Ascending aorta (tissue), 2 donors: ENCODE results near the gene UCHL5. TPM values are rescaled to one million over a fixed set of nuclear protein-coding genes. Genes with fewer than 3 reads are reported as not detected.
"Not testable (repeated sequence)": the region's sequence is repeated elsewhere in the genome, so short reads cannot be mapped to it uniquely, and the experiment has no call there.

Source experiments
- DNase-seq, 2 donors: peaks; one replicate each; pipeline ENCODE4 v3.0.0-alpha.2; 2019; ENCODE audit warnings: low spot score in 2 of 2
- H3K27ac ChIP-seq, 2 donors: fragments of 200-600 bp; sonication (generic); one replicate each; pipeline ENCODE4 v1.5.1; 2016 to 2017; ENCODE audit warnings: mild to moderate bottlenecking in 1 of 2
- H3K27me3 ChIP-seq: fragments of 200-600 bp; sonication (generic); one replicate; pipeline ENCODE4 v1.5.1; 2017
- H3K36me3 ChIP-seq, 2 donors: fragments of 200-600 bp; sonication (generic); one replicate each; pipeline ENCODE4 v1.5.1; 2016
- H3K4me1 ChIP-seq, 2 donors: fragments of 200-600 bp; sonication (generic); one replicate each; pipeline ENCODE4 v1.5.1; 2016 to 2017; ENCODE audit warnings: mild to moderate bottlenecking in 1 of 2
- H3K4me3 ChIP-seq, 2 donors: fragments of 200-600 bp; sonication (generic); one replicate each; pipeline ENCODE4 v1.5.1; 2016 to 2017; ENCODE audit warnings: mild to moderate bottlenecking in 1 of 2
- H3K9me3 ChIP-seq, 2 donors: fragments of 200-600 bp; sonication (generic); one replicate each; pipeline ENCODE4 v1.5.1; 2016
- intact Hi-C: fragments of 100-400 bp; cut with DNase I; formaldehyde crosslinking; loops from one replicate; pipeline ENCODE4 v1.15.1; 2023
- total RNA-seq: library from RNA; depleted of rRNA; stranded (reverse); fragments of >200 nt; gene quantifications from one replicate; pipeline ENCODE4 v1.1.0, GENCODE V29; 2016
- TF ChIP-seq, protein P1 (sequence below), 3 experiments: fragments of 200-600 bp in 2 of 3; fragments of 450-650 bp in 1 of 3; sonication (generic) in 2 of 3; IDR thresholded peaks; one replicate each; pipeline ENCODE4 v1.5.1; 2016 to 2019; ENCODE audit warnings: antibody characterized with exemption in 3 of 3, mild to moderate bottlenecking in 1 of 3, moderate library complexity in 1 of 3

The UCHL5 gene
- total RNA-seq, 1 donor from 2014 or later, result 4.2 TPM

DNA sequence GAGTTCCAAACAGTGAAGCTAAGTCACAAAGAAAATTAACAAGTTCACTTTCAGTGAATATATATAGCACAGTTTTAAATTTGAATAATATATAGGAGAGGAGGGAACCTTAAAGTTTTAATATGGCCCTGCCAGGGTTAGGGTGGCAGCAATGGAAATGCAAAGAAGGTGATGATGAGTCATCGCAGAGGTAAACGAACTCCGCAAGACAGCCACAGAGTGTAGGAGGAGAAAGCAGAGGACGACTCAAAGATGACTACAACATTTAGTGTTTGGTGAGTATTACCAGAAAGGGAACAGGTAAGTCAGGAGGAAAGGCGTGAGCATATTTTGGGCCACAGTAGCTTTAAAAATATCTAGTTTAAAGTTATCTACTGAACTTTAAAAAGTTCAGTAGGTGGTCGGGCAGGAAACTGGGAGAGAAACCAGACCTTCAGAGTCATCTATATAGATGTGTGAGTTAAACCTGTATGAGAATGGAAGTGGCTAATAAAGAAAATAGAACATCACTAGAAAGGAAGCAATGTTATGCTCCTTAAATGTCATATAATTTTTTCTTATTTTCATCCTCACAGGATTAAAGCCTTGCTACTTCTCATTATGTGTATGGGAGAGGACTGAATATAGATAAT lies 75.7 kb downstream of the UCHL5 start:
- no peaks in the 10 kb centered on the region for H3K9me3 ChIP-seq
- intact Hi-C loops, result no loop called here
- H3K36me3 ChIP-seq, result no peaks in the 10 kb centered on the region
- no peak overlapping the region for H3K27ac ChIP-seq
- no peak for DNase-seq
- no peaks in the 10 kb centered on the region for H3K27me3 ChIP-seq
- H3K4me3 ChIP-seq, result no peak overlapping the region
- TF ChIP-seq, protein P1, sequence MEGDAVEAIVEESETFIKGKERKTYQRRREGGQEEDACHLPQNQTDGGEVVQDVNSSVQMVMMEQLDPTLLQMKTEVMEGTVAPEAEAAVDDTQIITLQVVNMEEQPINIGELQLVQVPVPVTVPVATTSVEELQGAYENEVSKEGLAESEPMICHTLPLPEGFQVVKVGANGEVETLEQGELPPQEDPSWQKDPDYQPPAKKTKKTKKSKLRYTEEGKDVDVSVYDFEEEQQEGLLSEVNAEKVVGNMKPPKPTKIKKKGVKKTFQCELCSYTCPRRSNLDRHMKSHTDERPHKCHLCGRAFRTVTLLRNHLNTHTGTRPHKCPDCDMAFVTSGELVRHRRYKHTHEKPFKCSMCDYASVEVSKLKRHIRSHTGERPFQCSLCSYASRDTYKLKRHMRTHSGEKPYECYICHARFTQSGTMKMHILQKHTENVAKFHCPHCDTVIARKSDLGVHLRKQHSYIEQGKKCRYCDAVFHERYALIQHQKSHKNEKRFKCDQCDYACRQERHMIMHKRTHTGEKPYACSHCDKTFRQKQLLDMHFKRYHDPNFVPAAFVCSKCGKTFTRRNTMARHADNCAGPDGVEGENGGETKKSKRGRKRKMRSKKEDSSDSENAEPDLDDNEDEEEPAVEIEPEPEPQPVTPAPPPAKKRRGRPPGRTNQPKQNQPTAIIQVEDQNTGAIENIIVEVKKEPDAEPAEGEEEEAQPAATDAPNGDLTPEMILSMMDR (IDR thresholded peaks at IDR 0.05), result no peak
- no peaks in the 10 kb centered on the region for H3K4me1 ChIP-seq

DNA sequence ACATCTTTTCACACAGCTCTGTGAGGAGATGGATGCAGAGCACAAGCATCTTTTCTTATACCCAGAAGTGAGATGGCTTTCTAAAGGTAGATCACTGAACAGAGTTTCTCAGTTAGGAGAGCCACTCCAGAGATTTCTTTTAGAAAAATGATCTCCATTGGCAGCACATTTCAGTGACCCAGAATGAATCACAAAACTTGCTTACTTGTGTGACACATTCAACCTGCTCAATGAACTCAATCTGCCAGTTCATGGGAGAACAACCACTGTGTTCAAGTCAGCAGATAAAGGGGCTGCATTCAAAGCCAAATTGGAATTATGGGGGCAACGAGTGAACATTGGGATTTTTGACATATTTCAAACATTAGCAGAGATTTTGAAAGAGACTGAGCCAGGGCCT lies 78.3 kb downstream of the UCHL5 start:
- no peak overlapping the region for H3K27ac ChIP-seq
- H3K27me3 ChIP-seq, result no peaks in the 10 kb centered on the region
- no peak overlapping the region for H3K4me3 ChIP-seq
- intact Hi-C loops, result no loop called here
- no peak for DNase-seq
- H3K9me3 ChIP-seq, result no peaks in the 10 kb centered on the region
- TF ChIP-seq, protein P1 (IDR thresholded peaks at IDR 0.05), result no peak
- no peaks in the 10 kb centered on the region for H3K36me3 ChIP-seq
- H3K4me1 ChIP-seq, result no peaks in the 10 kb centered on the region

DNA sequence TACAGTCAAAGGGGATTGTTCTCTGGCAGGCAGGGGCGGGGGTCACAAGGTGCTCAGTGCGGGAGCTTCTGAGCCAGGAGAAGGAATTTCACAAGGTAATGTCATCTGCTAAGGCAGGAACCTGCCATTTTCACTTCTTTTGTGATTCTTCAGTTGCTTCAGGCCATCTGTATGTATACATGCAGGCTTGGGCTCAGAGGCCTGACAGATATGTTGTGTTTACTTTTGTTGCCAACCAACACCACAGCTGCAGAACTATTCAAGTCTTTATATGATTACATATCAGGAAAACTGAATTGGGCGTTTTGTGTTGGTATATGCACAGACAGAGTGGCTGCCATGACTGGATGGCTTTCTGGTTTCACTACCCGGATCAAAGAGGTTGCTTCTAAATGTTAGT lies 78.8 kb downstream of the UCHL5 start:
- H3K4me3 ChIP-seq, H3K27ac ChIP-seq, H3K27me3 ChIP-seq, intact Hi-C loops, DNase-seq, H3K36me3 ChIP-seq, H3K9me3 ChIP-seq, H3K4me1 ChIP-seq: not testable (repeated sequence)

DNA sequence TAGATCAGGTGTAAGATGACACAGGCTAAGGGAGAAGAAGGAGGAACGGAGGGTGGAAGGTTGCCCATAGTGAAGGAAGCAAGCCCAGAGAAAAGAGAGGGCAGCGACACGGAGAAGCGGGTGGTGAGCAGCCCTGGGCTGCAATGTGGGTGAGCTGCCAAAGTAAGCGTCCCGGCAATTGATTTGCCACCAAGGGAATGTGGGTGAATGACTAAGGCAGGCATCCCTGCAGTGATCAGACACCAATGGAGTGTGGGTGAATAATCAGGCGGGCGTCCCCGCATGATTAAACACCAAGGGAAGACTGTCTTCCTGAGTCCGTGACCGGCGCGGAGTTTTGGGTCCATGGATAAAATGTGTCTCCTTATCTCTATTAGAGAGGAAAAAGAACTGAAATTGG lies 79.6 kb downstream of the UCHL5 start:
- no peaks in the 10 kb centered on the region for H3K36me3 ChIP-seq
- H3K9me3 ChIP-seq, result no peaks in the 10 kb centered on the region
- DNase-seq, result no peak
- H3K27ac ChIP-seq, result no peak overlapping the region
- no peak overlapping the region for H3K4me3 ChIP-seq
- intact Hi-C loops, result no loop called here
- TF ChIP-seq, protein P1 (IDR thresholded peaks at IDR 0.05), result no peak
- no peaks in the 10 kb centered on the region for H3K27me3 ChIP-seq
- no peaks in the 10 kb centered on the region for H3K4me1 ChIP-seq

DNA sequence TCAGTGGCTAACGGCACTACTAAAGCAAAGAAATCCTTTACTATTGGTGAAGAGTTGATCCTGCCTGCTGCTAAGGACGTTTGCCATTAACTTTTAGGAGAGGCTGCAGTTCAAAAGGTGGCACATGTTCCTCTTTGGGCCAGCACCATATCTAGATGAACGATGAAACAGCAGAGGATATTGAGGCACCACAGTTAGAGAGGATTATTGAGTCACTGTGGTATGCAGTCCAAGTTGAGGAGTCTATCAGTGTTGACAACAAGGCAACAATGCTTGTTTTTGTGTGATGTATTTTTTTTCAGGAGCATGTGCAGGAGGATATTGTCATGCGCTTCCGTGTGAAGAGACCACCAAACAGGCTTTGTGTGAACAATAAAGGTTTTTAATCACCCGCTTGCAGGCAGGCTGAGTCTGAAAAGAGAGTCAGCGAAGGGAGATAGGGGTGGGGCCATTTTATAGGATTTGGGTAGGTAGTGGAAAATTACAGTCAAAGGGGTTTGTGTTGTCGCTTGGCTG lies 80.9 kb downstream of the UCHL5 start:
- intact Hi-C loops, result no loop called here
- no peak for DNase-seq
- Histone ChIP-seq H3K27ac (no peak overlapping the region), H3K27me3 (no peaks in the 10 kb centered on the region), H3K36me3 (no peaks in the 10 kb centered on the region), H3K4me1 (no peaks in the 10 kb centered on the region), H3K4me3 (no peak overlapping the region), H3K9me3 (no peaks in the 10 kb centered on the region)
- TF ChIP-seq, protein P1 (IDR thresholded peaks at IDR 0.05), result no peak

DNA sequence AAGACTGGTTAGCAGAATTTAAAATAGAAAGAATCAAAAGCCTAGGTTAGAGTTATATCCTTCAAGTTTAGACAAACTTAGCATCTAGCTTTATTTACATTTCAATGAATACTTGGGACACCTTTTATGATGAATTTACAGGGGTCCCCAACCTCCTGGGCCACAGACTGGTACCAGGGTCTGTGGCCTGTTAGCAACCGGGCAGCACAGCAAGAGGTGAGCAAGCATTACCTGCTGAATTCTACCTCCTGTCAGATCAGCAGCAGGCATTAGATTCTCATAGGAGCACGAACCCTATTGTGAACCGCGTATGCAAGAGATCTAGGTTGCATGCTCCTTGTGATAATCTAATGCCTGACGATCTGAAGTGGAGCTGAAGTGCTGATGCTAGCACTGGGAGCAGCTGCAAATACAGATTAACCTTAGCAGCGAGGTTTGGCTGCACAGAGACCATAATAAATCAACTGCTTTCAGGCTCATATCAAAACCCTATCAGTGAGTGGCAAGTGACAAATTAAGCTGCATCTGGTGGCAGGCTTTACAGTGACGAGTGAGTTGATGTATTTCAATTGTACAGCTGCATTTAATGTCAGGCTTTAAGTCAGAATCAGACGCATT lies 82.0 kb downstream of the UCHL5 start:
- DNase-seq, result no peak
- Histone ChIP-seq H3K36me3 (no peaks in the 10 kb centered on the region), H3K9me3 (no peaks in the 10 kb centered on the region), H3K4me1 (no peaks in the 10 kb centered on the region), H3K27me3 (no peaks in the 10 kb centered on the region), H3K4me3 (no peak overlapping the region), H3K27ac (no peak overlapping the region)
- TF ChIP-seq, protein P1 (IDR thresholded peaks at IDR 0.05), result no peak
- intact Hi-C loops, result no loop called here
